Fibroblast of the conjunctiva (primary cell): ENCODE results near the gene MB21D2.

Experiments used
- DNase-seq: peaks from one replicate; pipeline ENCODE4 v3.0.0-alpha.2; 2010; ENCODE audit warnings: low read depth

MB21D2 gene

GRCh38 chr3:192921793-192922192, 4.1 kb upstream of the MB21D2 start:
- no peak for DNase-seq

- DNase-seq = no peak
Measured at GRCh38 chr3:192920411-192920810, 2.8 kb upstream of the MB21D2 start.

- DNase-seq = no peak
Measured at GRCh38 chr3:192919901-192920300, 2.2 kb upstream of the MB21D2 start.

- no peak for DNase-seq
Measured at GRCh38 chr3:192918275-192918588, 576 bp upstream of the MB21D2 start.

GRCh38 chr3:192917028-192917403, 640 bp downstream of the MB21D2 start:
- DNase-seq = no peak

GRCh38 chr3:192916371-192917027, 1.2 kb downstream of the MB21D2 start:
- DNase-seq = peak; percentile 29

- DNase-seq = no peak
Measured at GRCh38 chr3:192915722-192916121, 1.9 kb downstream of the MB21D2 start.

GRCh38 chr3:192915304-192915703, 2.4 kb downstream of the MB21D2 start:
- DNase-seq = peak; percentile 17

GRCh38 chr3:192914848-192915247, 2.8 kb downstream of the MB21D2 start:
- no peak for DNase-seq

GRCh38 chr3:192913540-192913939, 4.1 kb downstream of the MB21D2 start:
- DNase-seq = no peak

GRCh38 chr3:192911293-192911692, 6.4 kb downstream of the MB21D2 start:
- DNase-seq = no peak

GRCh38 chr3:192907784-192908183, 9.9 kb downstream of the MB21D2 start:
- no peak for DNase-seq

- DNase-seq = no peak
Measured at GRCh38 chr3:192906940-192907339, 10.7 kb downstream of the MB21D2 start.

- DNase-seq = no peak
Measured at GRCh38 chr3:192905980-192906678, 11.5 kb downstream of the MB21D2 start.

- DNase-seq = no peak
Measured at GRCh38 chr3:192904632-192905289, 12.9 kb downstream of the MB21D2 start.

- DNase-seq = no peak
Measured at GRCh38 chr3:192902549-192902948, 15.1 kb downstream of the MB21D2 start.

- no peak for DNase-seq
Measured at GRCh38 chr3:192901435-192901834, 16.2 kb downstream of the MB21D2 start.

- no peak for DNase-seq
Measured at GRCh38 chr3:192899540-192899982, 18.1 kb downstream of the MB21D2 start.

GRCh38 chr3:192897005-192897404, 20.7 kb downstream of the MB21D2 start:
- DNase-seq = no peak

GRCh38 chr3:192896208-192896607, 21.4 kb downstream of the MB21D2 start:
- no peak for DNase-seq

- DNase-seq = no peak
Measured at GRCh38 chr3:192894676-192895075, 23.0 kb downstream of the MB21D2 start.

- no peak for DNase-seq
Measured at GRCh38 chr3:192892981-192893700, 24.5 kb downstream of the MB21D2 start.
